Measurements from ENCODE around the gene SRD5A1.

The SRD5A1 gene

GRCh38 chr5:6715758-6716628 lies 82.8 kb downstream of the SRD5A1 start:
- Histone ChIP-seq H3K27ac (replicated peaks) (no peak overlapping the region), H3K27me3 (ENCODE audit: insufficient read depth, poor library complexity, severe bottlenecking) (no peaks in the 10 kb centered on the region), H3K4me3 (replicated peaks; ENCODE audit: insufficient read depth, low read length) (peak overlapping the region; percentile 54)
- peak in 1 of 2 experiments; percentile 46 for DNase-seq (ENCODE audit: low read depth in 1 of 2, low spot score in 1 of 2)
- TF ChIP-seq, protein P1, sequence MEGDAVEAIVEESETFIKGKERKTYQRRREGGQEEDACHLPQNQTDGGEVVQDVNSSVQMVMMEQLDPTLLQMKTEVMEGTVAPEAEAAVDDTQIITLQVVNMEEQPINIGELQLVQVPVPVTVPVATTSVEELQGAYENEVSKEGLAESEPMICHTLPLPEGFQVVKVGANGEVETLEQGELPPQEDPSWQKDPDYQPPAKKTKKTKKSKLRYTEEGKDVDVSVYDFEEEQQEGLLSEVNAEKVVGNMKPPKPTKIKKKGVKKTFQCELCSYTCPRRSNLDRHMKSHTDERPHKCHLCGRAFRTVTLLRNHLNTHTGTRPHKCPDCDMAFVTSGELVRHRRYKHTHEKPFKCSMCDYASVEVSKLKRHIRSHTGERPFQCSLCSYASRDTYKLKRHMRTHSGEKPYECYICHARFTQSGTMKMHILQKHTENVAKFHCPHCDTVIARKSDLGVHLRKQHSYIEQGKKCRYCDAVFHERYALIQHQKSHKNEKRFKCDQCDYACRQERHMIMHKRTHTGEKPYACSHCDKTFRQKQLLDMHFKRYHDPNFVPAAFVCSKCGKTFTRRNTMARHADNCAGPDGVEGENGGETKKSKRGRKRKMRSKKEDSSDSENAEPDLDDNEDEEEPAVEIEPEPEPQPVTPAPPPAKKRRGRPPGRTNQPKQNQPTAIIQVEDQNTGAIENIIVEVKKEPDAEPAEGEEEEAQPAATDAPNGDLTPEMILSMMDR (IDR thresholded peaks at IDR 0.05; ENCODE audit: insufficient read depth, low read length): no peak
- peak; percentile 32; the same call in 1 of the 2 replicates for TF ChIP-seq SPI1 (IDR thresholded peaks at IDR 0.05; ENCODE audit: borderline replicate concordance, low read depth)
- TF ChIP-seq REST (IDR thresholded peaks at IDR 0.05; ENCODE audit: insufficient replicate concordance, low read depth): no peak
- no peak for TF ChIP-seq GABPA (IDR thresholded peaks at IDR 0.05; ENCODE audit: low read depth)
- no peak for TF ChIP-seq POLR2AphosphoS5 (IDR thresholded peaks at IDR 0.05; ENCODE audit: low read depth)

- no peaks in the 10 kb centered on the region for H3K27me3 ChIP-seq (ENCODE audit: insufficient read depth, poor library complexity, severe bottlenecking)
- TF ChIP-seq GABPA (IDR thresholded peaks at IDR 0.05; ENCODE audit: low read depth) (no peak), POLR2AphosphoS5 (IDR thresholded peaks at IDR 0.05; ENCODE audit: low read depth) (no peak), REST (IDR thresholded peaks at IDR 0.05; ENCODE audit: insufficient replicate concordance, low read depth) (no peak), SPI1 (IDR thresholded peaks at IDR 0.05; ENCODE audit: borderline replicate concordance, low read depth) (no peak)
- TF ChIP-seq, protein P1 (IDR thresholded peaks at IDR 0.05; ENCODE audit: insufficient read depth, low read length): no peak
Observed at GRCh38 chr5:6716629-6717149, 83.4 kb downstream of the SRD5A1 start.

GRCh38 chr5:6717247-6717646 lies 84.0 kb downstream of the SRD5A1 start:
- no peak overlapping the region for H3K27ac ChIP-seq (replicated peaks)
- no peak overlapping the region for H3K4me3 ChIP-seq (replicated peaks; ENCODE audit: insufficient read depth, low read length)
- no peak for DNase-seq (ENCODE audit: low read depth in 1 of 2, low spot score in 1 of 2)
- no peaks in the 10 kb centered on the region for H3K27me3 ChIP-seq (ENCODE audit: insufficient read depth, poor library complexity, severe bottlenecking)
- no peak for TF ChIP-seq POLR2AphosphoS5 (IDR thresholded peaks at IDR 0.05; ENCODE audit: low read depth)
- TF ChIP-seq GABPA (IDR thresholded peaks at IDR 0.05; ENCODE audit: low read depth): no peak
- TF ChIP-seq SPI1 (IDR thresholded peaks at IDR 0.05; ENCODE audit: borderline replicate concordance, low read depth): no peak
- TF ChIP-seq, protein P1 (IDR thresholded peaks at IDR 0.05; ENCODE audit: insufficient read depth, low read length): no peak
- TF ChIP-seq REST (IDR thresholded peaks at IDR 0.05; ENCODE audit: insufficient replicate concordance, low read depth): no peak

More at GRCh38 chr5:6716629-6717149, 83.4 kb downstream of the SRD5A1 start:
- Histone ChIP-seq H3K4me3 (replicated peaks; ENCODE audit: insufficient read depth, low read length) (no peak overlapping the region), H3K27ac (replicated peaks) (no peak overlapping the region)
- DNase-seq (ENCODE audit: low read depth in 1 of 2, low spot score in 1 of 2): no peak

All from HL-60 (cell line).